ENCODE measurements around the gene STXBP1.

- TF ChIP-seq POLR2AphosphoS5 (IDR thresholded peaks at IDR 0.05; ENCODE audit: low read depth, low read length), result no peak
- TF ChIP-seq ZNF138 (CRISPR knock-in tag; IDR thresholded peaks at IDR 0.05; ENCODE audit: low read depth), result no peak
- no peak for TF ChIP-seq NPAS2 (CRISPR knock-in tag; IDR thresholded peaks at IDR 0.05; ENCODE audit: borderline replicate concordance)
- no peak for TF ChIP-seq POLR2A (IDR thresholded peaks at IDR 0.05; ENCODE audit: insufficient read depth in 1 of 2, low read depth in 2 of 2, low read length in 2 of 2)
- TF ChIP-seq, protein P1, sequence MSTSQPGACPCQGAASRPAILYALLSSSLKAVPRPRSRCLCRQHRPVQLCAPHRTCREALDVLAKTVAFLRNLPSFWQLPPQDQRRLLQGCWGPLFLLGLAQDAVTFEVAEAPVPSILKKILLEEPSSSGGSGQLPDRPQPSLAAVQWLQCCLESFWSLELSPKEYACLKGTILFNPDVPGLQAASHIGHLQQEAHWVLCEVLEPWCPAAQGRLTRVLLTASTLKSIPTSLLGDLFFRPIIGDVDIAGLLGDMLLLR (CRISPR knock-in tag; IDR thresholded peaks at IDR 0.05), result no peak
These were observed 116.7 kb downstream of the STXBP1 start for GRCh38 chr9:127728808-127729207.

All from HepG2 (cell line).